Measurements from ENCODE around the gene TENM4.

DNA sequence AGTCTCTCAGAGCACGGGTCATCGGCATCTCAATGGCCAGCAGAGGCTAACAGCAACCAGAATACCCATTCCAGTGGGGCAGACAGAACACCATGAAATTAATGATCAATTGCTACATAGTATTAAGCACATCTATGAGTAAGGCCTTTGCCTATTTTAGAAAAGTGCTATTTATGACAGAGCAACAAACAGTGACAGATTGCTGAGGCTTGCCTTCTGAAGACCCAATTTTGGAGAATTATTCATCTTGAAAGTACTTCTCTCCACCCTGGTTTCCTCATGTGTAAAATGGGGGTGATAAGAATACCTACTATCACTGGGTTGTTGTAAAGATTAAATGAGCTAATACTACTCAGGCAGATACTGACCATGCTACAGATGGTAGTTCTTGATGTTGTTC is 232.7 kb downstream of the TENM4 start:
- TF ChIP-seq EP300 (conservative IDR thresholded peaks at IDR 0.05; ENCODE audit: poor library complexity, severe bottlenecking) = no peak
- no peak for TF ChIP-seq CTCF (IDR thresholded peaks at IDR 0.05; ENCODE audit: poor library complexity, severe bottlenecking)
- TF ChIP-seq REST (IDR thresholded peaks at IDR 0.05; ENCODE audit: borderline replicate concordance) = no peak
- TF ChIP-seq POLR2AphosphoS5 (IDR thresholded peaks at IDR 0.05) = no peak
- TF ChIP-seq RAD21 (conservative IDR thresholded peaks at IDR 0.05) = no peak
- TF ChIP-seq EZH2 (IDR thresholded peaks at IDR 0.05; ENCODE audit: borderline replicate concordance, insufficient read depth, low read length, poor library complexity, severe bottlenecking) = no peak
- TF ChIP-seq SMC3 (conservative IDR thresholded peaks at IDR 0.05; ENCODE audit: poor library complexity) = no peak
- TF ChIP-seq TAF1 (IDR thresholded peaks at IDR 0.05; ENCODE audit: low read depth) = no peak
- no peak for TF ChIP-seq MXI1 (conservative IDR thresholded peaks at IDR 0.05; ENCODE audit: poor library complexity, severe bottlenecking)
